ENCODE data around the gene TM9SF3.

TM9SF3 gene

DNA sequence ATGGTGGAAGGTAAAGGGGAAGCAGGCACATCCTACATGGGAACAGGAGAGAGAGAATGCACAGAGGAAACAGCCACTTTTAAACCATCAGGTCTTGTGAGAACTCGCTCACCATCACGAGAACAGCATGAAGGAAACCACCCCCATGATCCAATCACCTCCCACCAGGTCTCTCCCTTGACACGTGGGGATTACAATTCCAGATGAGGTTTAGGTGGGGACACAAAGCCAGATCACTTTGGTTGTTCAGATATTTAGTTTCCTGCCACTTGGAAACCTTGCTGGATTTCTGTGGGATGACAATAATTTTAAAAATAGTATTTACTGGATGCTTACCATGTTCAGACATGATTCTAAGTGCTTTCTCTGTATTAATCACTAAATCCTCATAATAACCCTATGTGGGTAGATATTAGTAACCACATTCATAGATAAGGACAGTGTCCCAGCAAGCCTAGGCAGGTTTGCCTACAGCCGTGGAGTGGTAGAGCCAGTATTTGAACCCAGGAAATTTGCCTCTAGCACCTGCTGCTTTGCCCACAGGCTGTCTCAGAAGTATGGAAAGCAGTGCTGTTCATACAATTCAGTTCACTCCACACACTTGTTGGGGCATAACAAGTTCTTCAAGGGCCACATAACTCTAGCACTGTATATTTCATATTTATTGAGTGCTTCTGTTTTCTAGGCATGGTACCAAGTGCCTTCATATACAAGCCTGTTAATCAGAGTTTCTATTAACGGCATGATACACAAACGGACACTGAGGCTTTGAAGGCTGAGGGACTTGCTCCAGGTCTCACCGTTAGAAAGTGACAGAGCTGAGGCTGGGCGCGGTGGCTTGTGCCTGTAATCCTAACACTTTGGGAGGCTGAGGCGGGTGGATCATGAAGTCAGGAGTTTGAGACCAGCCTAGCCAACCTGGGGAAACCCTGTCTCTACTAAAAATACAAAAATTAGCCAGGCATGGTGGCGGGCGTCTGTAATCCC lies 81.4 kb downstream of the TM9SF3 start:
- no peak for FAIRE-seq

DNA sequence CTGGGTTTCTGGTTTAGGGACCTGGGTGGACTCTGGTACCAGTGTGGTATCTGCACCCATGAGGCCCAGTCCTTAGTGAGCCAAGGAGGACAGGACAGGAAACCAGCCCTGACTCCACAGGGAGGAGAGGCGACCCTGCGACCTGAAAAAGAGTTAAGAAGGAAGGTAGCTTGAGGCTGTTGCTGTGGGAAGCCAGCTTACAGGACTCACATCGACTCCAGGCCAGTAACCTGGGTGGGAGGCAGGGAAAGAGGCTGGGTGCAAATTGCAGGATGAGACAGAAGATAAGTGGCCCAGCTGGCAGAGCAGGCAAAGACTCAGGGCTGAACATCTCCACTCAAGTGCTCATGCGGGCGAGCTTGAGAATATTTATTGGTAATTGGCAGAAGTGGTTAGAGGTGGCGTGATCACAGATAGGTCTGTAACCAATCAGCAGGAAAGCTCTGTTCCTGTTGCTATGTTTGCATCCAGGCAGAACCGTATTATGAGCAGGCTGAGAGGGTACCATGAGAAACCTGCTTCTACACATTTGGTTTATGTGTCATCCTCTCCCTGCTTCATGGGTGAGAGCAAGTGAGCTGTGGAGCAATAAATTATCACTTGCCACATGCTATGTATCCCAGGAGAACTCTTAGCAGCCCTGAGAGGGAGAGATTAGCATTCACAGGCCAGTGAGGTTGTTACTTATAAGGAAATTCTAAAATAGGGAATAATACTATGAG lies 84.1 kb downstream of the TM9SF3 start:
- FAIRE-seq = no peak

DNA sequence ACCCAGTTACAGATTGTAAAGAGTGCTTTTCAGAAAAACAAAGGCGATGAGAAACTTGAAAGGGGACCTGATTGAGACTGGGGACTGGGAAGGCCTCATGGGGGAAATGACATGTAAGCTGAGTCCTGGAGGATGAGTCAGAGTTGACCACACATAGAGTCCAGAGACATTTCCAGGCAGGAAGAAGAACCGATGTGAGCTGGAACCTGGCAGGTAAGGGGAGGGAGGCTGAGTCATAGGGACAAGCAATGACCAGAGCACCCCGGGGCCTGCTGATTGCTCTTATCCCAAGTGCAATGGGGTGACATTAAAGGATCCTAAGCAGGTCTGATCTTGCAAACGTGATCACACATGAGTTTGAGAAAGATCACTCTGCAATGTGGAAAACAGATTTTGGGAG lies 84.8 kb downstream of the TM9SF3 start:
- FAIRE-seq = no peak

DNA sequence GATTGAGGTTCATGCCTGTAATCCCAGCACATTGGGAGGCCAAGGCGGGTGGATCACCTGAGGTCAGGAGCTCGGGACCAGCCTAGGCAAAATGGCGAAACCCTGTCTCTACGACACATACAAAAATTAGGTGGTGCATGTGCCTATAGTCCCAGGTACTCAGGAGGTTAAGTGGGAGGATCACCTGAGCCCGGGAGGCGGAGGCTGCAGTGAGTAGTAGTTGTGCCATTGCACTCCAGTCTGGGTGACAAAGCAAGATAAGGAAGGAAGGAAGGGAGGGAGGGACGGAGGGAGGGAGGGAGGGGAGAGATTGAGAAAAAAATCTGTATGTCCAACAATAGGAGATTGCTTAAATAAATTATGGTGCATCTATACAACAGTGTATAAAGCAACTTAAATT lies 86.3 kb downstream of the TM9SF3 start:
- FAIRE-seq = no peak

DNA sequence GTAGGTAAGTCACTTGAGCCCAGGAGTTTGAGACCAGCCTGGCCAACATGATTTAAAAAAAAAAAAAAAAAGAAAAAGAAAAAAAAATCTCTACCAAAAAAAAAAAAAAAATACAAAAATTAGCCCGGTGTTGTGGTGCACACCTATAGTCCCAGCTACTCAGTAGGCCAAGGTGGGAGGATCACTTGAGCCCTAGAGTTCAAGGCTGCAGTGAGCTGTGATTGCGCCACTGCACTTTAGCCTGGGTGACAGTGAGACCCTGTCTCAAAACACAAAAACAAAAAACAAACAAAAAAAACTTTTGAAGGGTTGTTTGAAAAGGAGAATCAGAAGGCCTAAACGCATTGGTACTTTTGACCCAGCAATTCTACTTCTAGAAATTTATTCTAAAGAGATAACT lies 86.8 kb downstream of the TM9SF3 start:
- FAIRE-seq = no peak

DNA sequence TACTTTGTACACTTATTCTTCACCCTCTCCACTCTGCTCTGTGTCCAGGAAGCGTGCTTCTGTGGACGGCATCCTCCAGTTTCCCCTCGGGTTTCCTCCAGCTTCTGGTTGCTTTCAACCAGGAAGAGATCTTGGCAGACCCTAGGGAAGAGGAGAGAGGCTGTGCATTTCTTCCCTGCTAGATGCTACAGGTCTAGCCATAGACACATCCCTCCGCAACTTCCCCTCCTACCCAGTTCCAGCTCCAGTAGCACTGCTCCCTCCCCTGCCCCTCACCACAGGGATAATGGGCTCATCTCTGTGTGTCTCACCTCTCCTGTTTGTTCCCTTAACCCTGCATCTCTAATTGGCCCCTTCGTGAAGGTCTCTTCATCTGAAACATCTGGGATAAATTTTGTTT lies 89.4 kb downstream of the TM9SF3 start:
- FAIRE-seq = no peak

DNA sequence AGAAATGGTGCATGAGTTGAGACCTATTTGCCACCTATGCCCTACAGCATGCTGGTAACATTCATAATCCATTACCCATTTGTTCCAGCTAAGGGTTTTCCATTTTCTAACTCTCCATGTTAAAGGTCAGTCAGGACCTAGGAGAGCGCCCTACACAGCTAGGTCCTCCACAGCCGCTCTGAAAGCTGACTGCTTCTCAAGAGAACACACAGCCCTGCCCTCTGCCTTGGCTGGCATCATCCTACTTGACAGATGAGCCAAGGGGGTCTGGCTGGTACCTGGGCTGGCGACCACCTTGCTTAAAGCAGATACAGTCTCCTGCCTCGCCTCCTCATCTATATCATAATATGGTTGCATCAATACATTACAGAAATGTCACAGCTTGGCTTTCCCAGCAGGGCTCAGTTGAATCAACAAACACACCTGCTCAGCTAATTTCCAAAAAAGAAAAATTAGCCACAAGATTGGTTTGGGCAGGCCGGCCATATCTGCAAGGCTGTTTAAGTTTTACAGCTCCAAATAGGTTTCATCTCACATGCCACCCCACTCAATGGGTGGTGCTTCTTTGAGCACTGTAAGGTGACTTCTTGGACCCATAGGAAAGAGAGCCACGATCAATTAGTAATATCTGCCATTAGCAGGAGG lies 90.4 kb downstream of the TM9SF3 start:
- no peak for FAIRE-seq

DNA sequence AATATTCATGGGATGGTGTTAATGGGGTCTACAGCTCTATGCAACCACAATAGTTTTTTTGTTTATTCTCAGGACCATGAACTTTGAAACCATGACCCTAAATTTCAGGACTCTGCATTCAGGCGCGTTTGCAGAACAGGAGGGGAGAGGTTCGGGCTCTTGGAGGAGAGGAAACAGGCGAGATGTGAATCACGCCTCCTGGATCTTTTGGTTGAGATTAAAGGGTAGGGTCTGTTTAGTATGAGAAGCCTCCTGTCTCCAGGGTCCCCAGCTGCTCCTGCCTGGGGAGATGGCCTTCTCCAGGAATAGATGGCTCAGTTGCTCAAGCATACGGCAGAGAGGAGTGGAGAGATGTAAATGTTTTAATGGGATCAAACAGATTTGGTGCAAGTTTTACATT lies 91.3 kb downstream of the TM9SF3 start:
- no peak for FAIRE-seq

DNA sequence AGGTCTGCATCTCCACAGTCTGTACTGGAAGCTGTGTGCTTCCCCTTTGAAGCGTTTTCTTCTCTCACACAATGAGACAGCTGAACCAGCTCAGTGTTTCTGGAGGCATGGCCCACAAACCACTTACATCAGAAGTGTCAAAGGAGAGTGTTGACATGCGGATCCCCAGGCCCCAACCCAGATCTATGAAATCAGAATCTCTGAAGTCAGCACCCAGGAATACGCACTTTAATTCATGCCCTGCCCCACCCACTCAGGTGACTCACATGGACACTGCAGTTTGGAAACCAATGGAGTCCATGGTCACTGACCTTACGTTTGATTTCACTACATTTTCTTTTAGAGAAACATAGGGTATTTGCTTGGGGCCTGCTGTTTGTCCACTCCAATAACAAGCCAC lies 92.1 kb downstream of the TM9SF3 start:
- no peak for FAIRE-seq

DNA sequence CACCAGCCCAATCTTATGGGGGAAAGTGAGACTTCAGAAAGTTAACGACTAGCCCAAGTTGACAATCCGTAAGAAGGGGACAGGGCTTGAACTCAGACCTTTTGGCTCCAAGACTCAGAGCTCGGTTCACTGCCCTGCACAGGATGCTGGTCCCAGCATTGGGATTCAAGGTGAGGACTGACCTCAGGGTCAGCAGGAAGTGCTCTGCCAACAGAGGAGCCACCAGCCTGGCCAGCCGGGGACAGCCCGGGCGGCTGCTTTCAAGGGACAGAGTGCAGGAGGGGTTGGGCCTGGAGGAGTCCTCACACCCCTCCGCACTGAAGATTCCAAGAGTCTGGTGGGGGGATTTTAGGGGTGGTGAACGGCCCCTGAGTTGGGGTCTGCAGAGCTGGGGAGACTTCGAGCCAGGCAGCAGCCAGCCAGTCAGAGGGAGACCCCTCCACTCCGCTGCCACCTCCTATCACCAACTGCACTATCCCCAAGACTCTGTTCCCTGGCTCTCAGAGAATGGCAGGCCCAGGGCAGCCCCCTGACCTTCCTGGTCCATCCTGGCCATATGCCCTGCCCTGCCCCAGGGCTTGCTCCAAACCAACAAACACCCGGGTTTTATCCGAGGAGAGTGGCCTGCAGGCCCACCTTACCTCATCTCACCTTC lies 92.8 kb downstream of the TM9SF3 start:
- FAIRE-seq = no peak

DNA sequence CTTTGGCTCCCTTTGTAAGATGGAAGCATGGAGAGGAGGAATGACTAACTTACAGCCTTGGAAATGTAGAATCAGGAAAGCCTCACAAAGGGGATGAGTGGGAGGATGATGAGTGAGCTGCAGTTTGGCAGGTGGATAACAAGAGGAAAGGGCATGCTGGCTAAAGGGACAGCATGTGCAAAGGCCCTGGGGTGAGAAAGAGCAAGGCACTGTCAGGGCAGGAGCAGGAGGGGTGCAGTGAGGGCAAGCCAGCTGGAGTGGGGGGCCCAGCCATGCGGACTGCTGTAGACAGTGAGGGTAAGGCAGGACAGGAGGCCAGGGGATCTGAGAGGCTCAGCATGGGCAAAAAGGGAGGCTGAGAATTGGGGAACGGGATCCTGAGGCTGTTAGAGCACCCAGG lies 93.6 kb downstream of the TM9SF3 start:
- FAIRE-seq = no peak

DNA sequence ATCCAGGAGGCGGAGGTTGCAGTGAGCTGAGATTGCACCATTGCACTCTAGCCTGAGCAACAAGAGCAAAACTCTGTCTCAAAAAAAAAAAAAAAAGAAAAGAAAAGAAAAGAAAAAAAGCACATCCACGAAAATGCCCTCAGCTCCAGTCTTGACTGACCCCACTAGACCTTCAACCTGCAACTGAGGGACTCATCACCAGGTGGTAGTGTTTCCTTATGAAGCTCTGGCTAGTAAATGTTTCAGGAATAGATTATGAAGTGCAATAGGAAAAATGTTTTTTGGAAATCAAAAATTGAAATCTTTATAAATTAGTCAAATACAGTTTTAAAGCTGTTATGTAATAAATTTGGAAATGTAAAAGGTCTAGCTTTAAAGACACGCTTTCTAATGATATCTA lies 95.5 kb downstream of the TM9SF3 start:
- FAIRE-seq = no peak

DNA sequence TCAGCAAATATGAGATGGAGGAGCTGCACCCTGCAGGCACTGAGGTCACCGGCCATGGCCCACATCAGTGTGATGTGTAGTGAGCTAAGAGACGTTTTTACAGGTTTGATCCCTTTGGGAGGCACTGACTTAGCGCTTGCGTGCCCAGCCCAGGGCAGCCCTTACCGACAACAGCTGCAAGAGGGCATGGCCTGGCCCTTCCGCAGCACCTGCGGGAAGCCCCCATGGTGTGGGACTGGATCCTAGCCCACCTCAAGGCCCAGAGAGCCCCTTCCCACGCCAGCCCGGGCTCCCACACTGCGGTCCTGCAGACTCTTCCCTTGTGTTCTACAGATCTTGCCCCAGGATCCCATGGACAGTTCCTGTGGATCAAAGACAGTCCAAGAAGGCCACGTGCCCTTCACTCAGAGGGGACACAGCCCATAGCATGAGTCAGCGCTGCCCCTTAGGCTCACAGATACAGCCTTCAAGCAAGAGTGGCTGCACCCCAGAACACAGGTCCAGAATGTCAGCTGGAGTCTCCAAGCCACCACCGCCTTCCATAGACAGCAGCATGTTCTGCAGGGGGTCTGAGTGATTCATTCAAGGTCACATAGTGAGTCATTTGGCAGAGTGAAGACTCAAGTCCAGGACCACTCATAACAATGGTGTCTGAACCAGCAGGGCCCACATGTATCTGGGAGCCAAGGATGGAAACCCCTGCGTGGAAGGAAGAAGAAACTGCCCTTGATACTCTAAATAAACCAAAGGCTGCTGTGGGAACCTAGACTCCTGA lies 98.5 kb downstream of the TM9SF3 start:
- no peak for FAIRE-seq

DNA sequence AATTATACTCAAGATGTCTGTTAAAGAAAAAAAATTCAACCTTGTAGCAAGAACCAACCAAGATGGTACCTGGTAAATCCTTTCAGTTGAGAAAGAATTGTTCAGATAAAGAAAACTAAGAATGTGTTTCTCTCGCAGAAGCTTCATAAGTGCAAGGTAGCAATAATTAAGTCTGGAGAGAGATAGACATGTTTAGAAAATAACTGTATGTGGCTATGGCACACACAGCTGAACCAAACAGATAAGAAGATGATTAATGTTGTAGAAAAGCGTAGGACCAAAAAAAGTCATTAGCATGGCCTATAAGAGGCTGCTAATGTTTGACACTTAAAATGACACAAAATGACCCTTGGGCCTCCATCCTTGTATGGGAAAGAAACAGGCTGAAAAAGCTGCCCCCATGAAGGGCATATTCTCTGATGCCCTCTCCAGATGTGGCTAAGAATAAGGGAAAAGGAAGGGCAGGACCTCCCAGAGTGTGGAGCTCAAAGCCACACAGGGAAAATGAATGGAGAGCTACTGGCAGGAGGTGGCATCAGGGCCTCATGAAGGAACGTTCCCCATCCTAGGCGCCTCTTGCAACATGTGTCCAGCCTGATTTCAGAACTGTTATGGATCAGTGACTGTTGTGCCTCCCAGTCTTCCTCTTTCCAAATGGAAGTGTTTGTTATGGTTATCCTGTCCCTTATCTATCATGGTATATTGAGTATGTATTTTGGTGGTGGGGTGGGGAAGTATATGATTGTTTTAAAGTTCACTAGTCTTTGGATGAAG lies 103.8 kb downstream of the TM9SF3 start:
- no peak for FAIRE-seq

DNA sequence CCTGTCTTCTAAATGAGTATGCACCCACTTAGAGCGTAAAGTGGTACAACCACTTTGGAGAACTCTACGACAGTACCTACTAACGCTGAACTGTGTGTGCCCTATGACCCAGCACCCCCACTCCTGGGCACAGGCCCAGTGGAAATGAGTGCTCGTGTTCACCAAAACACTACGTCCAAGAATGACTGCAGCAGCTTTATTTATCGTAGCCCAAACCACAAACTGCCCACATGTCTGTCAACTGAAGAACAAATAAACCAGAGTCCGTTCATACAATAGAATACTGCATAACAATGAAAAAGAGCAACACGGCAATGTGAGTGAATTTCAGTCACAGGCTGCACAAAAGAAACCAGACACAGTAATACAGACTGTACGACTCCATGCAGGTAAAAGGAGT lies 108.5 kb downstream of the TM9SF3 start:
- no peak for FAIRE-seq

DNA sequence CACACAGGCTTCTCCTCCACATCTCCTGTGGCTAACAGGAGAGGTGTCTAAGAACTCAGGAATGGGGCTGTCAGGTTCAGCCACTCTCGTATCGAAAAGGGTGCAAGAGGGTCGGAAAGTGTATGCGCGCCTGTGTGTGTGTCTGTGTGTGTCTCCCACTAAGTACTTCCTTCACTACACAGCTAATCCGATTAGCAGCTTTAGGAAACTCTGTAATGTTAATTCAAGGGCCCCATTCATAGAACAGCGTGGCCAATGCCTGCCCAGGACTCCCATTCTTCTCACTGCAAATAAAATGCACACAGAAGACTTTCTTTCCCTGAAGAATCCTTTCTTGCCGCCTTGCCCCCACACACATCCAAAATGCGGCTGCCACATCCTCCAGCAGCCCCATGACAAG lies 112.9 kb downstream of the TM9SF3 start:
- FAIRE-seq = no peak

DNA sequence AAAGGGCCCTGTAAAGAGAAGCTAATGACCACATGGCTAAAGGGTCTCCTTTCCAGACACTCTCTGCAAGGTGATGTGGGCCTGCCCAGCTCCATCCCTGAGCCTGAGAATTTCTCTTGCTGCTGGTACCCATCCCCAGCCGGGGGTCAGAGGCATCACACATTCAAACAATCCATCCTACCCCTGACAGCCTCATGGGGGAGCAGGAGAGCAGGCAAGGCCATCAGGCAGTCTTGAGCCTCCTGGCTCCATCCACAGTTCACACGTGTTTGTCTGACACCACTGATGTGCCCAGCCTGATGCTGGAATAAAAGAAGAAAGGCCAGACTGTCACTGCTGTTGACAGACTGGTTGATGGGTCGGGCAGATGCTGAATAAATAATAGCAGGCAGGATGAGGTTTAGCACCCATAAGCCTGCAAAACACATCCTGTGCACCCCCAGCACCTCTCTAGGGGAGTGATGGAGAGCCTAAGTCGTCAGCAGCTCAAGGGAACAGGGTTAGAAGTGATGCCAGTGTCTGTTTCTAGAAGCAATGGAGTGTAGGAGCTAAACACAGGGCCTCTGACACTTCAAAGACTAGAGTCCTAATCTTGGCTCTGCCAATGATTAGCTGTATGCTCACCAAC lies 116.6 kb downstream of the TM9SF3 start:
- no peak for FAIRE-seq

DNA sequence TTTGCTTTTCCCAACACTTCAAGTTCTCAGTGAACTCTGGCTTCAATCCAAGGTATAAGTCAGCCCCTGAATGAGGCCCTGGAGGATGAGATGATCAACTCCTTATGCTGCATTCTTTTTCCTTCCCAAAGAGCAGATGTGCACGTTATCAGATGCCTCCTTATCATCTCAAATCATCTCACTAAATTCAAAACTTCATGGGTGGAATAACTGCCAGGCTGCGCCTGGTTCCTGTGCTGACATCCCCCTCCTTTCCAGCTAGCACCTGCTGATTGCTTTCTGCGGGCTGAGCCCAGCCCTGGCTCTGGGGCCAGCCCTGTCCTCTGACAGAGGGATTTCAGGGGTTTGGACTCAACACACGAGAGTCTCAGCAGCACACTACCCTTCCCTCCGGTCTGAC lies 118.0 kb downstream of the TM9SF3 start:
- FAIRE-seq = no peak
